K562 (cell line): ENCODE results near the gene RBMS3. TPM values are rescaled to one million over a fixed set of nuclear protein-coding genes. Genes with fewer than 3 reads are reported as not detected.

Experiments
- ATAC-seq: fragments of 200-7000 bp; cut with Tn5 transposase; 3 replicates; pipeline ENCODE4 v1.9.1; 2020; ENCODE audit warnings: moderate library complexity
- BruUV-seq: library from RNA; stranded (reverse); fragments of 400-500 nt; replicated peaks from 2 replicates; lab custom pipeline; 2021; lab: Mats Ljungman, UMichigan
- CTCF ChIA-PET: fragments of 300-600 bp; formaldehyde crosslinking; extraction: SDS; loops from one replicate; lab custom pipeline; 2021; ENCODE audit warnings: low intra/inter-chr PET ratio; lab: Yijun Ruan, JAX
- POLR2A ChIA-PET: fragments of 300-600, 350-650 bp; sonication (Branson Sonifier 250); formaldehyde crosslinking; extraction: SDS; loops from one replicate; lab custom pipeline; 2021; ENCODE audit warnings: antibody characterized with exemption, inconsistent platforms; lab: Yijun Ruan, JAX
- DNase-seq, 4 experiments: peaks; one replicate each; pipeline versions ENCODE4 v3.0.0 to v3.0.0-alpha.2; 2011 to 2018; ENCODE audit warnings: low spot score in 3 of 4, mixed read lengths in 3 of 4; ENCODE audit errors: extremely low read depth in 1 of 4
- FAIRE-seq: peaks from 2 replicates; lab custom pipeline; 2011; peaks lifted over from hg19 to GRCh38; lab: Jason Lieb, UNC
- H2AFZ ChIP-seq: 2 replicates; pipeline ENCODE4 v1.6.0; 2011; ENCODE audit warnings: low read depth, low read length, control low read depth, inconsistent platforms
- H3K27ac ChIP-seq: fragments of 200-600 bp; 3 replicates; pipeline ENCODE4 v1.8.0; 2011; ENCODE audit warnings: low read depth, mild to moderate bottlenecking, control low read depth, inconsistent platforms, low read length, moderate library complexity, mixed read lengths; ENCODE audit errors: extremely low read depth
- H3K27me3 ChIP-seq, 2 experiments: fragments of 300-600 bp in 1 of 2; 2 replicates in 1 of 2; 3 replicates in 1 of 2; pipeline versions ENCODE4 v1.6.0 to v1.8.0; 2011; ENCODE audit warnings: inconsistent platforms in 2 of 2, low read length in 2 of 2, mild to moderate bottlenecking in 1 of 2, mixed read lengths in 1 of 2, moderate library complexity in 1 of 2; ENCODE audit not compliant: control insufficient read depth in 2 of 2, insufficient read depth in 2 of 2
- H3K36me3 ChIP-seq: fragments of 300-600 bp; 3 replicates; pipeline ENCODE4 v1.8.0; 2011; ENCODE audit warnings: mild to moderate bottlenecking, low read length, inconsistent platforms; ENCODE audit not compliant: control insufficient read depth, insufficient read depth
- H3K4me1 ChIP-seq, 2 experiments: fragments of 200-600 bp in 1 of 2; replicated peaks in 1 of 2; 2 replicates in 1 of 2; 3 replicates in 1 of 2; pipeline versions ENCODE4 v1.5.1 to v1.8.0; 2011; ENCODE audit warnings: inconsistent platforms in 2 of 2, low read length in 2 of 2, mild to moderate bottlenecking in 1 of 2, mixed read lengths in 1 of 2, moderate library complexity in 1 of 2; ENCODE audit not compliant: control insufficient read depth in 2 of 2, insufficient read depth in 2 of 2
- H3K4me2 ChIP-seq: 2 replicates; pipeline ENCODE4 v1.6.1; 2011; ENCODE audit warnings: low read length, control low read depth, inconsistent platforms, mixed read lengths; ENCODE audit not compliant: insufficient read depth
- H3K4me3 ChIP-seq: fragments of 200-600 bp; sonication (generic), shearing (Covaris generic); 2 replicates; pipeline ENCODE4 v1.5.1; 2016; ENCODE audit warnings: control low read depth, inconsistent platforms
- H3K79me2 ChIP-seq: fragments of 200-600 bp; 3 replicates; pipeline ENCODE4 v1.8.0; 2011; ENCODE audit warnings: low read length, inconsistent platforms; ENCODE audit not compliant: control insufficient read depth, insufficient read depth
- H3K9ac ChIP-seq, 2 experiments: 2 replicates each; pipeline versions ENCODE4 v1.6.0 to v1.6.1; 2011; ENCODE audit warnings: low read depth in 2 of 2, low read length in 2 of 2, control low read depth in 1 of 2, inconsistent platforms in 1 of 2, mild to moderate bottlenecking in 1 of 2, mixed read lengths in 1 of 2; ENCODE audit not compliant: insufficient read depth in 1 of 2
- H3K9me1 ChIP-seq: one replicate; pipeline ENCODE4 v1.6.0; 2011; ENCODE audit warnings: inconsistent platforms, mild to moderate bottlenecking, low read length, moderate library complexity; ENCODE audit not compliant: control insufficient read depth, insufficient read depth
- H3K9me3 ChIP-seq: replicated peaks from 2 replicates; pipeline ENCODE4 v1.5.1; 2011; ENCODE audit warnings: low read depth, low read length, inconsistent platforms; ENCODE audit not compliant: control insufficient read depth, insufficient read depth
- H4K20me1 ChIP-seq: replicated peaks from 2 replicates; pipeline ENCODE4 v1.6.1; 2011; ENCODE audit warnings: low read length, inconsistent platforms, mixed read lengths; ENCODE audit not compliant: control insufficient read depth, insufficient read depth
- BCOR ChIP-seq: fragments of 450-650 bp; IDR thresholded peaks from 2 replicates; pipeline ENCODE4 v1.6.1; 2016
- DNMT1 ChIP-seq: fragments of 450-650 bp; IDR thresholded peaks from 2 replicates; pipeline ENCODE4 v1.6.1; 2016; ENCODE audit warnings: antibody characterized with exemption, mild to moderate bottlenecking
- GATAD2A ChIP-seq: fragments of 450-650 bp; IDR thresholded peaks from 2 replicates; pipeline ENCODE4 v1.6.1; 2017
- HDGF ChIP-seq: fragments of 450-650 bp; IDR thresholded peaks from 2 replicates; pipeline ENCODE4 v1.6.1; 2016
- HMGN3 ChIP-seq: IDR thresholded peaks from 2 replicates; pipeline ENCODE4 v1.6.1; 2011; ENCODE audit warnings: borderline replicate concordance, low read depth, mild to moderate bottlenecking, mixed read lengths, low read length; ENCODE audit not compliant: insufficient read length; ENCODE audit errors: extremely low read depth
- MYBL2 ChIP-seq, 2 experiments: fragments of 450-650 bp in 1 of 2; sonication (generic) in 1 of 2; formaldehyde crosslinking in 1 of 2; IDR thresholded peaks; 2 replicates each; pipeline versions ENCODE4 v1.6.1 to v1.8.1; 2017 to 2022; ENCODE audit warnings: borderline replicate concordance in 1 of 2, inconsistent platforms in 1 of 2, low read depth in 1 of 2, mild to moderate bottlenecking in 1 of 2, missing genetic modification reagents in 1 of 2, moderate library complexity in 1 of 2
- NONO ChIP-seq, 2 experiments: fragments of 200-400 bp in 1 of 2; fragments of 450-650 bp in 1 of 2; formaldehyde crosslinking in 1 of 2; IDR thresholded peaks; 2 replicates each; pipeline ENCODE4 v1.6.1; 2017; ENCODE audit warnings: low read depth in 2 of 2, mild to moderate bottlenecking in 2 of 2, moderate library complexity in 2 of 2, low read length in 1 of 2
- SETDB1 ChIP-seq: IDR thresholded peaks from one replicate; pipeline ENCODE4 v1.6.1; 2012; ENCODE audit warnings: low read length, control low read depth, inconsistent platforms
- TEAD4 ChIP-seq, 2 experiments: sonication (generic) in 1 of 2; formaldehyde crosslinking in 1 of 2; IDR thresholded peaks; 2 replicates each; pipeline versions ENCODE4 v1.6.1 to v1.8.0; 2012 to 2022; ENCODE audit warnings: borderline replicate concordance in 1 of 2, inconsistent platforms in 1 of 2, low read length in 1 of 2, mild to moderate bottlenecking in 1 of 2, missing genetic modification reagents in 1 of 2
- WGBS: fragments of 100-300 bp; shearing (Covaris generic); methylation state at CpG from one replicate; pipeline ENCODE4 v1.1.6; 2016; ENCODE audit warnings: low coverage, mixed read lengths; ENCODE audit not compliant: insufficient coverage; ENCODE audit errors: missing lambda C conversion rate; 5-methylcytosine and 5-hydroxymethylcytosine counted together
- in situ Hi-C: fragments of 300-500 bp; cut with MboI; formaldehyde crosslinking; loops from 4 replicates; pipeline ENCODE4 v1.15.0; 2018; ENCODE audit warnings: inconsistent platforms, mixed read lengths
- intact Hi-C: fragments of 100-400 bp; cut with micrococcal nuclease; formaldehyde crosslinking; loops from 2 replicates; pipeline ENCODE4 v1.14.2; 2022
- polyA plus RNA-seq, 8 experiments: library from polyadenylated mRNA; depleted of rRNA in 4 of 8; stranded (reverse) in 5 of 8; unstranded in 3 of 8; fragments of >200 nt; fragmentation: Nextera tagmentation in 2 of 8; fragmentation: Illumina TruSeq in 1 of 8; extraction: Ambion mirVana in 2 of 8; extraction: Trizol in 1 of 8; gene quantifications; 2 replicates each; pipeline versions ENCODE4 v1.2.1 to v1.2.3, GENCODE V29; 2011 to 2014; ENCODE audit warnings: inconsistent platforms in 1 of 8, missing spikeins in 1 of 8
- total RNA-seq, 7 experiments: library from RNA; depleted of rRNA in 6 of 7; stranded (reverse); fragments of >200 nt in 6 of 7; fragmentation: Illumina TruSeq in 2 of 7; extraction: Trizol in 2 of 7; gene quantifications; 2 replicates each; pipeline versions ENCODE4 v1.2.1 to v1.2.3, GENCODE V29; 2011 to 2021; ENCODE audit warnings: low replicate concordance in 1 of 7
- TF ChIP-seq, protein P1 (sequence below): sonication (generic); formaldehyde crosslinking; IDR thresholded peaks from 2 replicates; pipeline ENCODE4 v1.8.1; 2022; ENCODE audit warnings: missing genetic modification reagents
- TF ChIP-seq, protein P2 (sequence below): fragments of 450-650 bp; IDR thresholded peaks from 2 replicates; pipeline ENCODE4 v1.6.1; 2016; ENCODE audit warnings: mild to moderate bottlenecking
- TF ChIP-seq, protein P3 (sequence below): fragments of 450-650 bp; conservative IDR thresholded peaks from 2 replicates; pipeline ENCODE4 v1.6.1; 2016; ENCODE audit warnings: missing genetic modification characterization, low read depth, mild to moderate bottlenecking, missing compliant biosample characterization, moderate library complexity

Gene RBMS3
- total and polyA plus RNA-seq, 9 of the 15 experiments (the other 6 are each of a cell fraction or from before 2014, with no cell fraction given), result 0.20 TPM; not detected in 8

- no peak overlapping the region for H2AFZ ChIP-seq
- H4K20me1 ChIP-seq, result no peaks in the 10 kb centered on the region
- DNase-seq, result no peak
- in situ Hi-C loops, result no loop called here
- intact Hi-C loops, result no loop called here
- H3K4me3 ChIP-seq, result no peak overlapping the region
- no peak overlapping the region for H3K27ac ChIP-seq
- no peak overlapping the region for H3K4me2 ChIP-seq
- no peak overlapping the region for H3K9ac ChIP-seq
- WGBS, result 5% methylated on average over 3 of the region's 3 CpGs
- POLR2A ChIA-PET, result no interaction called here
- no peak for ATAC-seq
- H3K9me1 ChIP-seq, result no peaks in the 10 kb centered on the region
- CTCF ChIA-PET, result no interaction called here
- H3K4me1 ChIP-seq, result no peaks in the 10 kb centered on the region
- no peaks in the 10 kb centered on the region for H3K36me3 ChIP-seq
- no peaks in the 10 kb centered on the region for H3K79me2 ChIP-seq
- no peaks in the 10 kb centered on the region; the same call in none of the 2 replicates for H3K9me3 ChIP-seq
- FAIRE-seq, result no peak
- TF ChIP-seq SETDB1, result no peak
- TF ChIP-seq, protein P1, sequence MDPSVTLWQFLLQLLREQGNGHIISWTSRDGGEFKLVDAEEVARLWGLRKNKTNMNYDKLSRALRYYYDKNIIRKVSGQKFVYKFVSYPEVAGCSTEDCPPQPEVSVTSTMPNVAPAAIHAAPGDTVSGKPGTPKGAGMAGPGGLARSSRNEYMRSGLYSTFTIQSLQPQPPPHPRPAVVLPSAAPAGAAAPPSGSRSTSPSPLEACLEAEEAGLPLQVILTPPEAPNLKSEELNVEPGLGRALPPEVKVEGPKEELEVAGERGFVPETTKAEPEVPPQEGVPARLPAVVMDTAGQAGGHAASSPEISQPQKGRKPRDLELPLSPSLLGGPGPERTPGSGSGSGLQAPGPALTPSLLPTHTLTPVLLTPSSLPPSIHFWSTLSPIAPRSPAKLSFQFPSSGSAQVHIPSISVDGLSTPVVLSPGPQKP, result no peak
- no peak for TF ChIP-seq HMGN3
- TF ChIP-seq GATAD2A, result no peak
- no peak for TF ChIP-seq BCOR
- TF ChIP-seq DNMT1, result no peak
- no peak for TF ChIP-seq TEAD4 (IDR thresholded peaks at IDR 0.05; ENCODE audit: low read length)
- TF ChIP-seq TEAD4 (CRISPR knock-in tag; IDR thresholded peaks at IDR 0.05; ENCODE audit: borderline replicate concordance), result no peak
- no peak for TF ChIP-seq MYBL2 (IDR thresholded peaks at IDR 0.05; ENCODE audit: low read depth)
- TF ChIP-seq MYBL2 (CRISPR knock-in tag; IDR thresholded peaks at IDR 0.05; ENCODE audit: borderline replicate concordance), result no peak
- TF ChIP-seq, protein P2, sequence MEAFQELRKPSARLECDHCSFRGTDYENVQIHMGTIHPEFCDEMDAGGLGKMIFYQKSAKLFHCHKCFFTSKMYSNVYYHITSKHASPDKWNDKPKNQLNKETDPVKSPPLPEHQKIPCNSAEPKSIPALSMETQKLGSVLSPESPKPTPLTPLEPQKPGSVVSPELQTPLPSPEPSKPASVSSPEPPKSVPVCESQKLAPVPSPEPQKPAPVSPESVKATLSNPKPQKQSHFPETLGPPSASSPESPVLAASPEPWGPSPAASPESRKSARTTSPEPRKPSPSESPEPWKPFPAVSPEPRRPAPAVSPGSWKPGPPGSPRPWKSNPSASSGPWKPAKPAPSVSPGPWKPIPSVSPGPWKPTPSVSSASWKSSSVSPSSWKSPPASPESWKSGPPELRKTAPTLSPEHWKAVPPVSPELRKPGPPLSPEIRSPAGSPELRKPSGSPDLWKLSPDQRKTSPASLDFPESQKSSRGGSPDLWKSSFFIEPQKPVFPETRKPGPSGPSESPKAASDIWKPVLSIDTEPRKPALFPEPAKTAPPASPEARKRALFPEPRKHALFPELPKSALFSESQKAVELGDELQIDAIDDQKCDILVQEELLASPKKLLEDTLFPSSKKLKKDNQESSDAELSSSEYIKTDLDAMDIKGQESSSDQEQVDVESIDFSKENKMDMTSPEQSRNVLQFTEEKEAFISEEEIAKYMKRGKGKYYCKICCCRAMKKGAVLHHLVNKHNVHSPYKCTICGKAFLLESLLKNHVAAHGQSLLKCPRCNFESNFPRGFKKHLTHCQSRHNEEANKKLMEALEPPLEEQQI, result no peak
- TF ChIP-seq, protein P3, sequence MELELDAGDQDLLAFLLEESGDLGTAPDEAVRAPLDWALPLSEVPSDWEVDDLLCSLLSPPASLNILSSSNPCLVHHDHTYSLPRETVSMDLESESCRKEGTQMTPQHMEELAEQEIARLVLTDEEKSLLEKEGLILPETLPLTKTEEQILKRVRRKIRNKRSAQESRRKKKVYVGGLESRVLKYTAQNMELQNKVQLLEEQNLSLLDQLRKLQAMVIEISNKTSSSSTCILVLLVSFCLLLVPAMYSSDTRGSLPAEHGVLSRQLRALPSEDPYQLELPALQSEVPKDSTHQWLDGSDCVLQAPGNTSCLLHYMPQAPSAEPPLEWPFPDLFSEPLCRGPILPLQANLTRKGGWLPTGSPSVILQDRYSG (tag), result no peak
- TF ChIP-seq HDGF, result no peak
- no peak for TF ChIP-seq NONO (IDR thresholded peaks at IDR 0.05; ENCODE audit: low read depth in 2 of 2, low read length in 1 of 2)
- TF ChIP-seq, all 486 proteins: peak for 0
- H3K27me3 ChIP-seq, result no peaks in the 10 kb centered on the region
- BruUV-seq, result no TSS peak
Measured at GRCh38 chr3:29644956-29645636, 364.2 kb downstream of the RBMS3 start.
